H1 (cell line): Measurements from ENCODE around the gene MOGAT3. TPM values are rescaled to one million over a fixed set of nuclear protein-coding genes. Genes with fewer than 3 reads are reported as not detected.

Experiments used
- CTCF ChIA-PET: fragments of 300-600 bp; sonication (Branson Sonifier 250); formaldehyde crosslinking; loops from one replicate; lab custom pipeline; 2021; ENCODE audit not compliant: partially characterized antibody; lab: Charles Lee
- POLR2A ChIA-PET: fragments of 300-600 bp; sonication (Branson Sonifier 250); formaldehyde crosslinking; loops from one replicate; lab custom pipeline; 2021; ENCODE audit warnings: inconsistent platforms; ENCODE audit not compliant: partially characterized antibody; lab: Charles Lee
- DNase-seq, 2 experiments: peaks; one replicate each; pipeline versions ENCODE4 v3.0.0 to v3.0.0-alpha.2; 2010 to 2022; ENCODE audit warnings: low spot score in 2 of 2, low read depth in 1 of 2, mixed read lengths in 1 of 2
- FAIRE-seq: peaks from 2 replicates; lab custom pipeline; 2011; peaks lifted over from hg19 to GRCh38; lab: Jason Lieb, UNC
- H2AFZ ChIP-seq: 2 replicates; pipeline ENCODE4 v1.8.1; 2012; ENCODE audit warnings: low read length, inconsistent platforms
- H2AK5ac ChIP-seq: 2 replicates; pipeline ENCODE4 v1.6.1; 2013; ENCODE audit warnings: low read depth, low read length
- H2BK120ac ChIP-seq: replicated peaks from 2 replicates; pipeline ENCODE3; 2013; ENCODE audit warnings: low read depth, low read length, inconsistent platforms
- H2BK12ac ChIP-seq: 2 replicates; pipeline ENCODE4 v1.6.1; 2013; ENCODE audit warnings: low read depth, low read length
- H2BK15ac ChIP-seq: 2 replicates; pipeline ENCODE4 v1.6.1; 2013; ENCODE audit warnings: low read length
- H2BK20ac ChIP-seq: 2 replicates; pipeline ENCODE4 v1.6.1; 2013; ENCODE audit warnings: low read length
- H2BK5ac ChIP-seq: 2 replicates; pipeline ENCODE4 v1.6.1; 2013; ENCODE audit warnings: low read depth, low read length
- H3K14ac ChIP-seq: 2 replicates; pipeline ENCODE4 v1.6.1; 2013; ENCODE audit warnings: inconsistent platforms; ENCODE audit not compliant: insufficient read length
- H3K18ac ChIP-seq: 2 replicates; pipeline ENCODE4 v1.6.1; 2013; ENCODE audit warnings: low read length; ENCODE audit errors: extremely low read depth
- H3K23ac ChIP-seq: 2 replicates; pipeline ENCODE4 v1.6.1; 2013; ENCODE audit warnings: inconsistent platforms; ENCODE audit not compliant: insufficient read length
- H3K23me2 ChIP-seq: 2 replicates; pipeline ENCODE4 v1.6.1; 2013; ENCODE audit warnings: low read depth, low read length
- H3K27ac ChIP-seq: 2 replicates; pipeline ENCODE4 v1.6.1; 2011; ENCODE audit warnings: low read depth, low read length, inconsistent platforms
- H3K27me3 ChIP-seq, 4 experiments: replicated peaks in 1 of 4; 1 replicate in 1 of 4; 2 replicates in 3 of 4; pipeline versions ENCODE4 v1.6.1 to v1.8.1; 2011 to 2013; ENCODE audit warnings: low read length in 3 of 4, mild to moderate bottlenecking in 3 of 4, inconsistent platforms in 2 of 4, mixed read lengths in 2 of 4, moderate library complexity in 1 of 4; ENCODE audit not compliant: control insufficient read depth in 3 of 4, insufficient read depth in 3 of 4; ENCODE audit errors: extremely low read depth in 1 of 4
- H3K36me3 ChIP-seq, 4 experiments: 2 replicates each; pipeline versions ENCODE4 v1.6.1 to v1.8.1; 2011 to 2013; ENCODE audit warnings: mild to moderate bottlenecking in 4 of 4, low read length in 3 of 4, moderate library complexity in 2 of 4, control low read depth in 1 of 4, inconsistent platforms in 1 of 4; ENCODE audit not compliant: insufficient read depth in 4 of 4, control insufficient read depth in 2 of 4
- H3K4ac ChIP-seq: replicated peaks from 2 replicates; pipeline ENCODE3; 2013; ENCODE audit warnings: low read length, low read depth, mixed read lengths, inconsistent platforms; ENCODE audit not compliant: insufficient read length
- H3K4me1 ChIP-seq, 4 experiments: replicated peaks in 1 of 4; 1 replicate in 1 of 4; 2 replicates in 3 of 4; pipeline versions ENCODE4 v1.6.1 to v1.8.1; 2011 to 2013; ENCODE audit warnings: low read length in 3 of 4, inconsistent platforms in 2 of 4, mixed read lengths in 1 of 4; ENCODE audit not compliant: insufficient read depth in 4 of 4, control insufficient read depth in 3 of 4
- H3K4me2 ChIP-seq, 2 experiments: 2 replicates each; pipeline versions ENCODE4 v1.6.1 to v1.8.1; 2011 to 2013; ENCODE audit warnings: low read depth in 2 of 2, low read length in 2 of 2, control low read depth in 1 of 2, inconsistent platforms in 1 of 2, mild to moderate bottlenecking in 1 of 2; ENCODE audit not compliant: insufficient read depth in 1 of 2
- H3K4me3 ChIP-seq, 4 experiments: fragments of 200-600, 300-600 bp in 1 of 4; sonication (generic), shearing (Covaris generic), sonication (Bioruptor Twin) in 1 of 4; 2 replicates each; pipeline versions ENCODE4 v1.5.1 to v1.8.1; 2011 to 2016; ENCODE audit warnings: low read length in 4 of 4, low read depth in 3 of 4, control low read depth in 2 of 4, inconsistent platforms in 2 of 4, mild to moderate bottlenecking in 2 of 4, mixed read lengths in 1 of 4, moderate library complexity in 1 of 4; ENCODE audit not compliant: insufficient read depth in 2 of 4; ENCODE audit errors: extremely low read depth in 1 of 4
- H3K56ac ChIP-seq: replicated peaks from 2 replicates; pipeline ENCODE3; 2013; ENCODE audit warnings: low read depth, mild to moderate bottlenecking, mixed read lengths, low read length, inconsistent platforms; ENCODE audit not compliant: insufficient read length
- H3K79me1 ChIP-seq: 2 replicates; pipeline ENCODE4 v1.6.1; 2013; ENCODE audit warnings: low read depth, low read length, control low read depth
- H3K79me2 ChIP-seq, 2 experiments: 2 replicates each; pipeline versions ENCODE4 v1.6.1 to v1.8.1; 2012 to 2013; ENCODE audit warnings: low read length in 2 of 2, mild to moderate bottlenecking in 2 of 2, inconsistent platforms in 1 of 2; ENCODE audit not compliant: insufficient read depth in 2 of 2, control insufficient read depth in 1 of 2
- H3K9ac ChIP-seq, 4 experiments: replicated peaks in 1 of 4; 1 replicate in 1 of 4; 2 replicates in 3 of 4; pipeline versions ENCODE4 v1.6.1 to v1.8.1; 2011 to 2013; ENCODE audit warnings: low read depth in 3 of 4, low read length in 3 of 4, control low read depth in 2 of 4, mild to moderate bottlenecking in 2 of 4, moderate library complexity in 2 of 4, inconsistent platforms in 1 of 4; ENCODE audit errors: extremely low read depth in 1 of 4
- H3K9me3 ChIP-seq, 2 experiments: 2 replicates each; pipeline versions ENCODE4 v1.6.1 to v1.8.1; 2012 to 2013; ENCODE audit warnings: mild to moderate bottlenecking in 2 of 2, moderate library complexity in 2 of 2, control low read depth in 1 of 2, inconsistent platforms in 1 of 2, low read depth in 1 of 2, low read length in 1 of 2, mixed read lengths in 1 of 2; ENCODE audit not compliant: insufficient read depth in 2 of 2
- H4K20me1 ChIP-seq, 2 experiments: replicated peaks in 1 of 2; 2 replicates each; pipeline versions ENCODE3 to v1.8.1; 2011 to 2013; ENCODE audit warnings: inconsistent platforms in 2 of 2, low read length in 2 of 2, mild to moderate bottlenecking in 1 of 2; ENCODE audit not compliant: insufficient read depth in 2 of 2, control insufficient read depth in 1 of 2
- H4K5ac ChIP-seq: 2 replicates; pipeline ENCODE4 v1.6.1; 2013; ENCODE audit warnings: low read length, low read depth, mixed read lengths, inconsistent platforms; ENCODE audit not compliant: insufficient read length
- H4K8ac ChIP-seq: 2 replicates; pipeline ENCODE4 v1.8.0; 2013; ENCODE audit warnings: mild to moderate bottlenecking, moderate library complexity, low read length, inconsistent platforms; ENCODE audit not compliant: insufficient read depth; ENCODE audit errors: extremely low read depth
- H4K91ac ChIP-seq: replicated peaks from 2 replicates; pipeline ENCODE3; 2013; ENCODE audit warnings: low read length, mixed read lengths, inconsistent platforms; ENCODE audit not compliant: insufficient read length
- EZH2 ChIP-seq: fragments of 200-600 bp; sonication (generic); IDR thresholded peaks from 2 replicates; pipeline ENCODE4 v1.7.1; 2012; ENCODE audit warnings: low read depth, mild to moderate bottlenecking, moderate library complexity, low read length, inconsistent platforms; ENCODE audit not compliant: severe bottlenecking
- HDAC2 ChIP-seq, 2 experiments: fragments of 300-600 bp in 1 of 2; sonication (generic) in 1 of 2; IDR thresholded peaks; 2 replicates each; pipeline ENCODE4 v1.6.1; 2011 to 2012; ENCODE audit warnings: low read depth in 2 of 2, low read length in 2 of 2, mild to moderate bottlenecking in 2 of 2, moderate library complexity in 2 of 2, borderline replicate concordance in 1 of 2, inconsistent platforms in 1 of 2
- PHF8 ChIP-seq: fragments of 200-600 bp; sonication (generic); conservative IDR thresholded peaks from 2 replicates; pipeline ENCODE4 v1.7.1; 2012; ENCODE audit warnings: low read depth, mild to moderate bottlenecking, inconsistent platforms, low read length, moderate library complexity
- SIN3A ChIP-seq, 2 experiments: IDR thresholded peaks in 1 of 2; conservative IDR thresholded peaks in 1 of 2; 2 replicates each; pipeline ENCODE4 v1.6.1; 2011 to 2012; ENCODE audit warnings: low read length in 2 of 2, improper control_type of control experiment in 1 of 2, low read depth in 1 of 2, mild to moderate bottlenecking in 1 of 2
- SUZ12 ChIP-seq: fragments of 200-600 bp; sonication (generic); IDR thresholded peaks from 2 replicates; pipeline ENCODE4 v1.6.1; 2012; ENCODE audit warnings: mild to moderate bottlenecking, inconsistent platforms, low read length, moderate library complexity, mixed read lengths
- TAF7 ChIP-seq: optimal IDR thresholded peaks from 2 replicates; pipeline ENCODE3; 2011; ENCODE audit warnings: low read depth, mild to moderate bottlenecking, inconsistent platforms, low read length, moderate library complexity, borderline replicate concordance
- TEAD4 ChIP-seq: IDR thresholded peaks from 2 replicates; pipeline ENCODE4 v1.6.1; 2012; ENCODE audit warnings: low read depth, low read length, inconsistent platforms, mixed read lengths
- WGBS, 2 experiments: shearing (Covaris generic) in 1 of 2; methylation state at CpG; one replicate each; pipeline versions ENCODE4 v1.1.6 to v1.1.7; 2013 to 2015; ENCODE audit warnings: low lambda C conversion rate in 2 of 2, mixed read lengths in 2 of 2, inconsistent platforms in 1 of 2, low coverage in 1 of 2, missing lambda C conversion rate in 1 of 2; ENCODE audit not compliant: insufficient replicate concordance in 2 of 2, insufficient coverage in 1 of 2, insufficient read length in 1 of 2; ENCODE audit errors: extremely low coverage in 1 of 2, missing lambda C conversion rate in 1 of 2; 5-methylcytosine and 5-hydroxymethylcytosine counted together
- polyA plus RNA-seq, 7 experiments: library from polyadenylated mRNA; depleted of rRNA in 3 of 7; stranded (reverse) in 5 of 7; unstranded in 2 of 7; fragments of >200 nt in 5 of 7; fragments of 200-250 nt in 2 of 7; gene quantifications; 1 replicate in 5 of 7; 2 replicates in 1 of 7; 4 replicates in 1 of 7; pipeline versions ENCODE4 v1.2.1 to v1.2.3, GENCODE V29; 2011 to 2013; ENCODE audit warnings: missing spikeins in 2 of 7, mixed read lengths in 2 of 7
- total RNA-seq: library from RNA; stranded (reverse); fragmentation: NEBNext Ultra II Directional; extraction: Animal tissue kit (Norgen Biotek cat#: 25700); gene quantifications from 2 replicates; pipeline ENCODE4 v1.2.1, GENCODE V29; 2021
- TF ChIP-seq, protein P1 (sequence below): IDR thresholded peaks from 2 replicates; pipeline ENCODE4 v1.6.1; 2012; ENCODE audit warnings: inconsistent platforms
- TF ChIP-seq, protein P2 (sequence below): IDR thresholded peaks from 2 replicates; pipeline ENCODE4 v1.6.1; 2012; ENCODE audit warnings: inconsistent platforms

The MOGAT3 gene
- total and polyA plus RNA-seq, 2 of the 8 experiments (the other 6 are each of a cell fraction or from before 2014, with no cell fraction given): 0.21 to 0.82 TPM

DNA sequence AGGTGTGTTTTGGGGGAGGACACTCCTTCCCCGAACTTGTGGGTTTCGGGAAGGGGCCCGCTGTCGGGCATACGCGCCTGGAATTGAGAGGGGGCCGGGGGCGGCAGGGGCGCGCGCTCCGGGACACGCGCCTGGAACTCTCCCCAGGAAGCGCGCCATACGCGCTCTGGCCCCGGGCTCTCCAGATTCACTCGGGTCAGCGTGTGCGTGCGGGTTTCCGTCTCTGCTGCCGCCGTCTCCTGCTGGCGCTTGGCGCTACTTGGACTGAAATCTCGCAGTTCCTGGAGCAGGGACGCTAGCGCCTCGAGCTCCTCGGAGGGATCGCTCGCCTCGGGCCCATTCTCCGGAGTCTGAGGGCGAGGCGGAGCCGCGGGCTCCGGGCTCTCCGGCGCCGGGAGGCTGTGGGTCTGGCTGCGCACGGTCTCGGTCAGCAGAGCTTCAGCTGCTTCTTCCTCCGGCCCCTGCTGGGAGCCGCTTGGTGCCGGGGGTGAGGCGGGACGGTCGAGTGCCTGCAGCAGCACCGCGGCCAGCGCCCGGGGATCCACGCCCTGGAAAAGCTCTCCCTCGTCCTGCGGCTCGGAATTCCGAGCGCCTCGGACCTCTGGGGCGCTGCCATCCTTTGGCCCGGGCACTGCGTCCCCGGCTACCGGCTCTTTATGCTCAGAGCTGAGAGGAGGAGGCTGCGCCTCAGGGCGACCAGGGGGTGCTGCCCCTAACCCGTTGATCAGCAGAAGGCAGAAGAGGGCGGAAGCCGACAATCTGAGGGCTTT, 36.6 kb downstream of the MOGAT3 start:
- TF ChIP-seq TAF7: peak; percentile 13
- TF ChIP-seq PHF8: no peak
- peak; percentile 94 to 98 for TF ChIP-seq SIN3A (conservative IDR thresholded peaks at IDR 0.05 in 1 of 2, IDR thresholded peaks at IDR 0.05 in 1 of 2; ENCODE audit: low read depth in 1 of 2, low read length in 2 of 2)
- TF ChIP-seq HDAC2 (IDR thresholded peaks at IDR 0.05; ENCODE audit: borderline replicate concordance in 1 of 2, low read depth in 2 of 2, low read length in 2 of 2): peak; percentile 21 to 50; a peak in 1 of 4 replicates
- TF ChIP-seq, protein P1, sequence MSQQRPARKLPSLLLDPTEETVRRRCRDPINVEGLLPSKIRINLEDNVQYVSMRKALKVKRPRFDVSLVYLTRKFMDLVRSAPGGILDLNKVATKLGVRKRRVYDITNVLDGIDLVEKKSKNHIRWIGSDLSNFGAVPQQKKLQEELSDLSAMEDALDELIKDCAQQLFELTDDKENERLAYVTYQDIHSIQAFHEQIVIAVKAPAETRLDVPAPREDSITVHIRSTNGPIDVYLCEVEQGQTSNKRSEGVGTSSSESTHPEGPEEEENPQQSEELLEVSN: no peak
- TF ChIP-seq, protein P2, sequence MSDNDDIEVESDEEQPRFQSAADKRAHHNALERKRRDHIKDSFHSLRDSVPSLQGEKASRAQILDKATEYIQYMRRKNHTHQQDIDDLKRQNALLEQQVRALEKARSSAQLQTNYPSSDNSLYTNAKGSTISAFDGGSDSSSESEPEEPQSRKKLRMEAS: peak; percentile 47
- TF ChIP-seq TEAD4: peak; percentile 39; the same call in 1 of the 2 replicates
- TF ChIP-seq EZH2: peak; percentile 66
- peak; percentile 58 for TF ChIP-seq SUZ12
- TF ChIP-seq, all 59 proteins: peak for 7
- H2BK12ac ChIP-seq: no peak overlapping the region
- H3K79me2 ChIP-seq: no peaks in the 10 kb centered on the region
- H2BK120ac ChIP-seq: no peak overlapping the region
- H3K9me3 ChIP-seq: no peaks in the 10 kb centered on the region
- ChIA-PET CTCF (interaction anchor here (1.0 to 5.7 kb wide), 5 partner anchors 8 to 28 kb away, joined by 3 to 46 read pairs (median 8); no protein-coding TSS in a partner anchor), POLR2A (interaction anchor here (1.1 to 2.6 kb wide), 3 partner anchors 9 to 130 kb away, joined by 4 to 20 read pairs (median 8); partner anchors contain the start of gene AP1S1)
- peak overlapping the region; percentile 44 to 90 for H3K4me2 ChIP-seq
- WGBS, 2 experiments: 2% methylated on average over 64 of the region's 75 CpGs; no CpG with 5 or more reads in 1 of the 2 experiments
- peaks cover 7 to 9% of the 10 kb centered on the region in 2 experiments for H4K20me1 ChIP-seq
- no peak overlapping the region for H2BK15ac ChIP-seq
- peaks cover 37% of the 10 kb centered on the region for H3K23me2 ChIP-seq
- no peak for FAIRE-seq
- H2AK5ac ChIP-seq: no peak overlapping the region
- no peak overlapping the region for H3K27ac ChIP-seq
- no peak overlapping the region for H3K14ac ChIP-seq
- H3K4me1 ChIP-seq: peaks cover 17 to 62% (median 43%) of the 10 kb centered on the region in 4 experiments
- H3K36me3 ChIP-seq: peaks cover 0 to 1% (median 0%) of the 10 kb centered on the region in 4 experiments; a peak in 1 of 8 replicates
- H2AFZ ChIP-seq: no peak overlapping the region
- no peak overlapping the region for H3K56ac ChIP-seq
- peak overlapping the region; percentile 13 for H3K18ac ChIP-seq
- peak overlapping the region in 1 of 4 experiments; percentile 40; a peak in 1 of 7 replicates for H3K9ac ChIP-seq
- DNase-seq: peak in 1 of 2 experiments; percentile 85
- no peak overlapping the region for H2BK5ac ChIP-seq
- H3K4ac ChIP-seq: no peak overlapping the region
- no peak overlapping the region for H3K23ac ChIP-seq
- peak overlapping the region; percentile 4 for H4K8ac ChIP-seq
- peak overlapping the region; percentile 46 to 74 (median 48) for H3K4me3 ChIP-seq
- peaks cover 8 to 59% (median 40%) of the 10 kb centered on the region in 4 experiments for H3K27me3 ChIP-seq
- H4K5ac ChIP-seq: no peak overlapping the region
- H2BK20ac ChIP-seq: no peak overlapping the region
- no peaks in the 10 kb centered on the region for H3K79me1 ChIP-seq
- no peak overlapping the region for H4K91ac ChIP-seq
